Endothelial cell of umbilical vein (primary cell): ENCODE results near the gene B3GNT8. TPM values are rescaled to one million over a fixed set of nuclear protein-coding genes. Genes with fewer than 3 reads are reported as not detected.

Experiments
- BruUV-seq: library from RNA; stranded (reverse); fragments of 400-500 nt; replicated peaks from 2 replicates; lab custom pipeline; 2021; lab: Mats Ljungman, UMichigan
- CTCF ChIA-PET: fragments of 300-600, 350-600 bp; sonication (Branson Sonifier 250); formaldehyde crosslinking; loops from one replicate; lab custom pipeline; 2021; ENCODE audit warnings: antibody characterized with exemption, inconsistent platforms; lab: Charles Lee
- POLR2A ChIA-PET: fragments of 300-600, 350-600 bp; sonication (Branson Sonifier 250); formaldehyde crosslinking; loops from one replicate; lab custom pipeline; 2021; ENCODE audit warnings: antibody characterized with exemption, inconsistent platforms; lab: Charles Lee
- DNase-seq: peaks from one replicate; pipeline ENCODE4 v3.0.0-alpha.2; 2011; ENCODE audit warnings: low read depth, low spot score
- FAIRE-seq: peaks from 2 replicates; lab custom pipeline; 2011; peaks lifted over from hg19 to GRCh38; lab: Jason Lieb, UNC
- H2AFZ ChIP-seq: 2 replicates; pipeline ENCODE4 v1.6.0; 2012; ENCODE audit warnings: low read depth, low read length, control low read depth, inconsistent platforms
- H3K27ac ChIP-seq: 2 replicates; pipeline ENCODE4 v1.5.1; 2011; ENCODE audit warnings: low read depth, mild to moderate bottlenecking, control low read depth, low read length, moderate library complexity; ENCODE audit not compliant: insufficient read depth
- H3K27me3 ChIP-seq, 2 experiments: 2 replicates each; pipeline versions ENCODE4 v1.6.0 to v1.6.1; 2011; ENCODE audit warnings: low read length in 2 of 2, mixed read lengths in 1 of 2; ENCODE audit not compliant: control insufficient read depth in 2 of 2, insufficient read depth in 2 of 2
- H3K36me3 ChIP-seq, 2 experiments: 2 replicates in 1 of 2; 3 replicates in 1 of 2; pipeline ENCODE4 v1.5.1; 2011; ENCODE audit warnings: low read length in 2 of 2, mild to moderate bottlenecking in 1 of 2, moderate library complexity in 1 of 2; ENCODE audit not compliant: control insufficient read depth in 2 of 2, insufficient read depth in 2 of 2; ENCODE audit errors: extremely low read depth in 1 of 2
- H3K4me1 ChIP-seq: 3 replicates; pipeline ENCODE4 v1.5.1; 2011; ENCODE audit warnings: mild to moderate bottlenecking, low read length; ENCODE audit not compliant: control insufficient read depth, insufficient read depth; ENCODE audit errors: extremely low read depth
- H3K4me2 ChIP-seq: 2 replicates; pipeline ENCODE4 v1.6.1; 2011; ENCODE audit warnings: low read length, control low read depth, mixed read lengths; ENCODE audit not compliant: insufficient read depth
- H3K4me3 ChIP-seq, 3 experiments: fragments of 200-600 bp in 1 of 3; sonication (generic), shearing (Covaris generic) in 1 of 3; replicated peaks in 1 of 3; 2 replicates each; pipeline ENCODE4 v1.5.1; 2011 to 2016; ENCODE audit warnings: control low read depth in 3 of 3, low read length in 3 of 3, mild to moderate bottlenecking in 2 of 3, inconsistent platforms in 1 of 3, low read depth in 1 of 3, moderate library complexity in 1 of 3; ENCODE audit not compliant: insufficient read depth in 1 of 3
- H3K79me2 ChIP-seq: 2 replicates; pipeline ENCODE4 v1.6.0; 2012; ENCODE audit warnings: low read length, inconsistent platforms; ENCODE audit not compliant: control insufficient read depth, insufficient read depth
- H3K9ac ChIP-seq: replicated peaks from 2 replicates; pipeline ENCODE3; 2011; ENCODE audit warnings: low read length, control low read depth; ENCODE audit not compliant: insufficient read depth; ENCODE audit errors: extremely low read depth
- H3K9me1 ChIP-seq: replicated peaks from 3 replicates; pipeline ENCODE4 v1.6.0; 2011; ENCODE audit warnings: mild to moderate bottlenecking, low read length; ENCODE audit not compliant: control insufficient read depth, insufficient read depth; ENCODE audit errors: extremely low read depth
- H3K9me3 ChIP-seq: replicated peaks from 2 replicates; pipeline ENCODE4 v1.5.1; 2012; ENCODE audit warnings: low read length, inconsistent platforms; ENCODE audit not compliant: control insufficient read depth, insufficient read depth
- H4K20me1 ChIP-seq: replicated peaks from 2 replicates; pipeline ENCODE3; 2011; ENCODE audit warnings: mild to moderate bottlenecking, low read length; ENCODE audit not compliant: control insufficient read depth, insufficient read depth; ENCODE audit errors: extremely low read depth
- GATA2 ChIP-seq: IDR thresholded peaks from 2 replicates; pipeline ENCODE4 v1.7.0; 2011; ENCODE audit warnings: low read depth, mild to moderate bottlenecking, moderate library complexity, mixed read lengths, low read length; ENCODE audit not compliant: insufficient read length, insufficient read depth
- MYC ChIP-seq: IDR thresholded peaks from one replicate; pipeline ENCODE4 v1.6.1; 2011; ENCODE audit warnings: mild to moderate bottlenecking, low read depth, low read length
- POLR2A ChIP-seq: IDR thresholded peaks from 2 replicates; pipeline ENCODE4 v1.6.1; 2012; ENCODE audit warnings: low read depth, mild to moderate bottlenecking, control low read depth, low read length
- dilution Hi-C: fragments of 300-500 bp; cut with MboI; formaldehyde crosslinking; loops from one replicate; pipeline ENCODE4 v1.15.0; 2019; ENCODE audit warnings: low sequenced_read_pairs; ENCODE audit not compliant: extremely low pct_ligation_motif_present
- intact Hi-C: fragments of 100-400 bp; cut with micrococcal nuclease; formaldehyde crosslinking; loops from one replicate; pipeline ENCODE4 v1.10.0; 2022
- polyA plus RNA-seq, 4 experiments: library from polyadenylated mRNA; depleted of rRNA in 3 of 4; stranded (reverse) in 3 of 4; unstranded in 1 of 4; fragments of >200 nt; gene quantifications; 2 replicates each; pipeline versions ENCODE4 v1.2.1 to v1.2.3, GENCODE V29; 2011 to 2012; ENCODE audit warnings: missing spikeins in 1 of 4
- total RNA-seq: library from RNA; stranded (reverse); gene quantifications from 2 replicates; pipeline ENCODE4 v1.2.3, GENCODE V29; 2021
- TF ChIP-seq, protein P1 (sequence below), 2 donors: IDR thresholded peaks; 1 replicate in 1 of 2; 2 replicates in 1 of 2; pipeline ENCODE4 v1.5.1; 2011; ENCODE audit warnings: low read length in 2 of 2, mild to moderate bottlenecking in 2 of 2, moderate library complexity in 2 of 2, control low read depth in 1 of 2, inconsistent platforms in 1 of 2, low read depth in 1 of 2; ENCODE audit not compliant: insufficient read depth in 1 of 2; ENCODE audit errors: extremely low read depth in 1 of 2

The B3GNT8 gene
- total and polyA plus RNA-seq, 2 donors (not counting 3 experiments of a cell fraction or from before 2014, with no cell fraction given), result 3.6 to 7.6 TPM

DNA sequence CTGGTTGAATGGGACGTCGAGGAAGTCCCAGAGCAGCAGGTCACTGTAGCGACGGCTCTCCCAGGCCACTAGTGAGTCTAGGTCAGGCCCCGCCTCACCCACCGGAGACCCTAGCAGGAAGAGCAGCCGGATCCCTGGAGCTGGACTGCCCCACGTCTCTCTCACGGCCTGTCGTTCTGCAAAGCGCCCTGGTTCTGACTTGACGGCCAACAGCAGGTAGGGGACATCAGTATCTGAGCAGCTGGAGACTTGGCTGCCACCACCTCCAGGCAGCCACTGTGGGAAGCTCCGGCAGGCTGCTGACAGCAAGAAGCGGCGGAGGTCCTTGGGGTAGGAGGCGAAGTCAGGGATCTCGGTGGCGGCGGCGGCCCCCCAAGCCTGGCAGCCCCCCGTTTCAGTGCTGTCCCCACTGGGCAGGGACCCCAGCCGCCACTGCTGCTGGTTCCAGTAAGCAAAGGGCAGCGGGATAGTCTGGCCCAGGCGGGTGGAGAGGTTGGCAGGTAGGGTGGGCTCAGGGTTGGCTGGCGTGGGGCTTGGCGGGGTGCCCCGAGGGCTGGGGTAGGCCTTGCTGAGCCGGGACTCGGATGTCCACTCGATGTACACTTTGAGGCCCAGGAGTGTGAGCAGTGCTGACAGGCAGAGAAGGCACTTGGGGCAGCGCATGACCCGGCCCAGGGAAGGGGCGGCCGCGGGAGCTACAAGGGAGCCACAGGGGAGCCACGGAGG lies 895 bp downstream of the B3GNT8 start:
- H4K20me1 ChIP-seq, result no peaks in the 10 kb centered on the region
- peaks cover 0 to 25% of the 10 kb centered on the region in 2 experiments for H3K36me3 ChIP-seq
- no peaks in the 10 kb centered on the region for H3K27me3 ChIP-seq
- peak overlapping the region; percentile 62 for H3K27ac ChIP-seq
- H3K9me3 ChIP-seq, result no peaks in the 10 kb centered on the region
- ChIA-PET CTCF (interaction anchor here (0.8 to 4.1 kb wide), 9 partner anchors 13 to 1952 kb away, joined by 3 to 17 read pairs (median 3); no protein-coding TSS in a partner anchor), POLR2A (no interaction called here)
- no peak for DNase-seq
- intact Hi-C loops, result loop anchor here (2.0 kb wide), 1 partner anchor 61 kb away; the partner anchor contains the start of gene B9D2
- peak overlapping the region in 2 of 3 experiments; percentile 41 to 49 for H3K4me3 ChIP-seq
- FAIRE-seq, result no peak
- H3K9me1 ChIP-seq, result no peaks in the 10 kb centered on the region
- peak overlapping the region; percentile 53 for H3K9ac ChIP-seq
- TF ChIP-seq, protein P1, sequence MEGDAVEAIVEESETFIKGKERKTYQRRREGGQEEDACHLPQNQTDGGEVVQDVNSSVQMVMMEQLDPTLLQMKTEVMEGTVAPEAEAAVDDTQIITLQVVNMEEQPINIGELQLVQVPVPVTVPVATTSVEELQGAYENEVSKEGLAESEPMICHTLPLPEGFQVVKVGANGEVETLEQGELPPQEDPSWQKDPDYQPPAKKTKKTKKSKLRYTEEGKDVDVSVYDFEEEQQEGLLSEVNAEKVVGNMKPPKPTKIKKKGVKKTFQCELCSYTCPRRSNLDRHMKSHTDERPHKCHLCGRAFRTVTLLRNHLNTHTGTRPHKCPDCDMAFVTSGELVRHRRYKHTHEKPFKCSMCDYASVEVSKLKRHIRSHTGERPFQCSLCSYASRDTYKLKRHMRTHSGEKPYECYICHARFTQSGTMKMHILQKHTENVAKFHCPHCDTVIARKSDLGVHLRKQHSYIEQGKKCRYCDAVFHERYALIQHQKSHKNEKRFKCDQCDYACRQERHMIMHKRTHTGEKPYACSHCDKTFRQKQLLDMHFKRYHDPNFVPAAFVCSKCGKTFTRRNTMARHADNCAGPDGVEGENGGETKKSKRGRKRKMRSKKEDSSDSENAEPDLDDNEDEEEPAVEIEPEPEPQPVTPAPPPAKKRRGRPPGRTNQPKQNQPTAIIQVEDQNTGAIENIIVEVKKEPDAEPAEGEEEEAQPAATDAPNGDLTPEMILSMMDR (IDR thresholded peaks at IDR 0.05; ENCODE audit: extremely low read depth in 1 of 2, insufficient read depth in 1 of 2, low read depth in 1 of 2, low read length in 2 of 2), result no peak
- TF ChIP-seq POLR2A (no peak), MYC (no peak), GATA2 (no peak)
- TSS peak; percentile 2 for BruUV-seq
- H3K4me1 ChIP-seq, result peaks cover 25% of the 10 kb centered on the region
- no peak overlapping the region for H2AFZ ChIP-seq
- peak overlapping the region; percentile 50 for H3K4me2 ChIP-seq
- dilution Hi-C loops, result no loop called here
- H3K79me2 ChIP-seq, result peaks cover 5% of the 10 kb centered on the region
